Right forelimb (tissue), 1 donor: Measurements from ENCODE around the gene PDXDC1.
"Not testable (repeated sequence)": the region's sequence is repeated elsewhere in the genome, so short reads cannot be mapped to it uniquely, and the experiment has no call there.

Experiments used
- DNase-seq: peaks from one replicate; pipeline ENCODE4 v3.0.0-alpha.2; 2018

The PDXDC1 gene

DNA sequence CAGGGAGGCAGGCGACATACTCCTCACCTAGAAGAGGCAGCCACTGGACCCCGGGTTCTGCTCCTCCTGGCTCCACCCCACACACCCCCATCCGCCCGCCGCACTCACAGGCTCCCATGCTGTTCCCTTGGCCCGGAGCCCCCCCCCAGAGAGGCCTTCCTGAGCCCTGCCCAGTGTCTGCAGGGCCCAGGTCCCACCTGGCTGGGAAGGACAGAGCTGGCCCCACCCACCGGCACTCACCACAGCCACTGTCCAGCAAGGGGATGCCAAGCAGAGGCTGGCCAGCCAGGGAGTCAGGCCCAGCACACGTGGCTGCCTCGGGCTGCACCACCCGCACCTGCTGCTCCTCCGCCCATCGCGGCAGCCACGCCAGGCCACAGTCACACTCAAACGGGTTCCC lies 162.7 kb downstream of the PDXDC1 start:
- DNase-seq: peak; percentile 16

DNA sequence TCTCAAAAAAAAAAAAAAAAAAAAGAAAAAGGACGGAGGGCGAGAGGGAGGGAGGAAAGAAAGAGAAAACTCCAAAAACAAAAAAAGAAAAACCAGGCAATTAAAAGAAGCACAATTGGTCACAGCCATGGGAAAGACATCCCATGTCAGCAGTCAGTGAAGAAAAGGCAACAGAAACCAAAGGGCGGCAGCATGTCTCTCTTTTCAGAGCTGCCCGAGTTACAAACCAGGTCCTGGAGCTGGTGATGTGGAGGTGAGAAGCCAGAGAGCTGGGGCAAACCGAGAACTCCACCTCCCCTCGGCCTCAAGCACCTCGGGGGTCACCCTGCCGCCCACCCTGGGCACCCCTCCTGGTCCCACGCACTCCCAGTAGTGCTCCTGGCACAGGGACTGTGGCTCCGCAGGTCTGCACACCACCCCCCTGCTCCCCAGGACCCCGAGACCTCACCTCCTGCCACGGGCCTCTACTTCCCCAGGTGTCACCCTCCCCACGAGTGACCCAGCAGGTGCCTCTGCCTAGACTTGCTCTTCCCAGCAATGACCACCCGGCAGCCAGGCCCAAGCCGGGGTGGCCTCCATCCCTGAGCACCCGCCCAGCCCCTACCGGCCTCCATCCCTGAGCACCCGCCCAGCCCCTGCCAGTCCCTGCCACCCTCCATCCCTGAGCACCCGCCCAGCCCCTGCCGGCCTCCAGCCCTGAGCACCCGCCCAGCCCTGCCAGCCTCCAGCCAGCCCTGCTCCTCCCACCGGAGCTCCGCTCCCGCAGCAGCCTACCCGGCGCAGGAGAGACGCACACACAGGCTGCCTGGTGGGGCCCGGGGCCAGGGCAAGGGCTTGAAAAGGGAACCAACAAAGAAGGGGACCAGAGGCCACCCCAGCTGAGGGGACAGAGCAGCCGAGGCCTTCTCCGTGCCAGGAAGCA lies 165.9 kb downstream of the PDXDC1 start:
- peak; percentile 44 for DNase-seq

DNA sequence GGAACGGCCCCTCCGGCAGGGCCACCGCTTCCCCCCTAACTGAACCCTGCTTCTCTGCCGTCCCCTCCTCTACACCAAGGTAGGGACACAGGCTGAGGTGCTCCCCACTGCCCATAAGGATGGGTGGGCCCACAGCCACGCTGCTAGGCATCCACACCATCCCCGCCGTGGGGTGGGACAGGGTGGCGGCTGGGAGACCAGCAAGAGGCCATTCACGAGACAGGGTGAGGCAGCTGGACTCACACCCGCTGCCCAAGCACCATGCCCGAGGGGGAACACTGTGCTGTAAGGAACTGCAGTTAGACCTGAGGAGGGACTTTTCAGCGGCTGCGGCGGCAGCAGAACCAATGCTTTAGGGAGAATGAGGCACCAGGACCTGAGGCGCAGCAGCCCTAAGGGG lies 166.8 kb downstream of the PDXDC1 start:
- DNase-seq: peak; percentile 32

DNA sequence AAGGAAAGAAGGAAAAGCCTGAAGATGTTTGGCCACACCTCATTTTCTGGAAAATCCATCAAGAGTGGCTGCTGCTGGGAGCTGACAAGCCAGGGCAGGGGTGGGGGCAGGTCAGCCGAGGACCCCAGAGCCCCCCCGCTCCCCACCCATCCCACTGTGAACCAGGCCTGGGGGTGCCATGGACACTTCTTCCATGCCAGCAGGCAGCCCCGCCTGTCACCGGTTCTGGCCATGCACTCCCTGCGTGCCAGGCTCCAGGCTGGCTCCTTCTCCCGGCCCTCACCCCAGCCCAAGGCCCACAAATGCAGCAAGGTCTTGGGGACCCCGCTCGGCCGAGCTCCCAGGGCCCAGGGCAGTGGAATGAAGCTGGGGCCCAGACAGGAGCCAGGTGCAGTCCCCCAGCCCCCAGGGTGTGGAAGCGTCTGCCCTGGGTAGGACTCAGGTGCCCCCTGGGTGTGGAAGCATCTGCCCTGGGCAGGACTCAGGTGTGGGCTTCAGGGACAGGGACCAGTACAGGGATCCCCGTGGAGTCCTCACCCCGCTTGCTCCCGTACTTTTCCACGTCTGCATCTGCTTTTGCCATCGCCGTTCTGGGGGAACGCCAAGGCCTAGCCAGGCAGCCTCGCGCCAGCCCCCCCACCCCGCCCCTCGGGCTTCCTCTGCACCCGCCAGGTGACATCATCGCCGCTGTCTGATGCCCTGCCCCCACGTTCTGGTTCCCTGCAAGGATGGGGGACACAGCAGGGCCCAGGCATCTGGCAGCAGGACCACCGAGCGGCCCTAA lies 167.5 kb downstream of the PDXDC1 start:
- peak; percentile 60 for DNase-seq

DNA sequence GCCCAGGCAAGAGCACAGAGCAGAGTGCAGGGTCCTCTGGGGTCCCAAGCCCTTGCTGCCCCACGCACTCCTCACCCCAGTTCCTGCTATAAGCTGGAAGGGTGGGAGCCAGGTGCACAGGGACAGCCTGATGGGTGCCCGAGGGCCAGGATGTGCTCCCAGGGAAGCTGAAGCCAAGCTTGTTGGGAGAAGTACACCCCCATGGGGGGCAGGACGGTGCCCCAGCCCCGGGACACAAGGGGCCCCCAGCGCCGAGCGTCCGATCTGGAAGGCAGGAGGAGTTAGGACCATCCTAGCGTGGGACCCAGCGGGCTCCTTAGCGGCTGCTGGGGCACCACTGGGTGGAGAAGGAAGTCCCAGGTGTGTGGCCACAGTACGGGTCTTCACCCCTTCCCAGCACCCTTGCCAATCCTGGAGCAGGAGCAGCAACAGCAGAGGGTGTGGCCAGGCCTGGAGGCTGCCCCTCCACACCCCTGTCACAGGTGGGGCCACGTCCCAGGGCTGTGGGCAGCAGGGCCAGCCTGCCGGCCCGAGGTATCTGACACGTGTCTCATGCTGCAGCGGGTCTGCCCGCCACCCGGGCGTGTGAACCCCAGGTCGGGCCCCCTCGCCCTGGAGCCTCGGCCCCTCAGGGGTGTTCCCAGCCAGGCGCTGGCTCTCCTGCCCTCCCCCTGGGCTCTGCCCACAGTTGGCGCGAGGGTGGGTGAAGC lies 168.2 kb downstream of the PDXDC1 start:
- peak; percentile 44 for DNase-seq

DNA sequence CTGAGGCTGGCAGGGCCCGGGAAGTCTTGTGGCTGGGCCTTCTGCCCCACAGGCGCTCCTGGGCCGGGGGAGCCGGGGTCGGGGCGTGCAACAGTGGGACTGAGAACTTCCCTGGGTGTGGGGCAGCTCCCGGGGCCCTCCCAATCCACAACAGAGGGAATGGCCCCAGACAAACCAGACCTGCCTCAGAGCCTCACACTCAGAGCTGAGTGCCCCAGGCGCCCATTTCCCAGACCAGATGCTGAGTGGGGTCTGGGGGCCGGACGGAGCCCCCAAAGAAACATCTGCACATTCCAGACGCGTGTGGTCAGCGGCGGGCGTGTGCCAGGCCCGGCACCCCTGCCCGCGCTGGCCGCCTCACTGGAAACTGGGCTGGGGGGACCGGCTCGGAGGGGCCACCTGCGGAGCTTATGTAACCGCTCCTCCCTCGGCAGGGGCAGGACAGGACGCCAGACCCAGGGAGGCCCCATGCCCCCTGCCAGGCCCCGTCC lies 168.8 kb downstream of the PDXDC1 start:
- DNase-seq: not testable (repeated sequence)

DNA sequence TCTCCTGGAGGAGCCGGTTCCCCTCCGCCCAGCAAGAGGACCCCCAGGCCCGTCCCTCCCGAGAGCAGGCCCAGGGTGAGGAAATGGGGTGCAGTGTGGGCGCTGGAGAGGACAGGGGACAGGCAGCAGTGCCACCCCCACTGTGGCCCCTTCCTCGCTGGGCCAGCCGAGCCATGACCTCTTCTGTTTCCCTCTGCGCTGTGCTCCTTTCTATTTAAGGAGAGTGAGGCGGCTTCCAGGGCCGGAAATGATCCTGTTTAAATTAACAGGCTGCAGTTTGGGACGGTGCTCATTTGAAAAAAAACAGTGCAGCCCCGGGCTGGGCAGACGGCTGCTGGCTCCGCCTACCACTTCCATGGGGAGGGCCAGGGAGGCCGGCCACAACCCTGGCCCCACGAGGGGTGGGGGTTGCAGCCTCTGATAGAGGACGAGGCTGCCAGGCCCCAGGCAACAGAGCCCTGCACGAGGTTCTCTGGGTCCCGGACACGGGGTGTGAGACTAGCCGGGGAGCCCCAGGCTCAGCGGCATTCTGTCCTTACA lies 169.3 kb downstream of the PDXDC1 start:
- peak; percentile 82 for DNase-seq

DNA sequence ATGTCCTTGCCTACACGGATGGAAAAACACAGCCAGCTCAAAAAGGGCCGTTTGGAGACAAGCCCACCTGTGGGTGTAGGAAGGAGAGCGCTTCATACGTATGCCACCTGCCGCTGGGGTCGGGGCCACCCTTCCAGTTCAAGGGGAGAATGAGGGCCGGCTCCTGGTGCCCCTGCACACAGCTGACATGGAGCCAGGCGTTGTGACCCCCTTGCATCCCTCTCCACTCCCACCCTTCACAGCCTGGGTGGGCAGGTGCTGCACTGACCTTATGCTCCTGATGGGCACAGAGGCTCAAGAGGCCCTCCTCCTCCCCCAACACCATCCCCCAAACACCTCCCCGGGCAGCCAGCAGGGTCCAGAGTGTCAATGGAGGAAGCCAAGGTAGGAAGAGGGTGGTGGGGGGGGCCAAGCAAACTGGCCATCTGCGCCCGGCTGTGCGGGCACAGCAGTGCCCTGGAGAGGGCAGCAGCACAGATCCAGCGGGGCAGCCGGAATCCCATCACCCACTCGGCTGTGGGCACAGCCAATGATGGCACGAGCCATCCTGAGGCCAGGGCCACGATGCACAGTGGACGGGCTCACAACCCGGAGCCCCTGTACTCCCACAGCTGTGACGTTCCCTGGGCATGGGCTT lies 170.1 kb downstream of the PDXDC1 start:
- DNase-seq: peak; percentile 48

DNA sequence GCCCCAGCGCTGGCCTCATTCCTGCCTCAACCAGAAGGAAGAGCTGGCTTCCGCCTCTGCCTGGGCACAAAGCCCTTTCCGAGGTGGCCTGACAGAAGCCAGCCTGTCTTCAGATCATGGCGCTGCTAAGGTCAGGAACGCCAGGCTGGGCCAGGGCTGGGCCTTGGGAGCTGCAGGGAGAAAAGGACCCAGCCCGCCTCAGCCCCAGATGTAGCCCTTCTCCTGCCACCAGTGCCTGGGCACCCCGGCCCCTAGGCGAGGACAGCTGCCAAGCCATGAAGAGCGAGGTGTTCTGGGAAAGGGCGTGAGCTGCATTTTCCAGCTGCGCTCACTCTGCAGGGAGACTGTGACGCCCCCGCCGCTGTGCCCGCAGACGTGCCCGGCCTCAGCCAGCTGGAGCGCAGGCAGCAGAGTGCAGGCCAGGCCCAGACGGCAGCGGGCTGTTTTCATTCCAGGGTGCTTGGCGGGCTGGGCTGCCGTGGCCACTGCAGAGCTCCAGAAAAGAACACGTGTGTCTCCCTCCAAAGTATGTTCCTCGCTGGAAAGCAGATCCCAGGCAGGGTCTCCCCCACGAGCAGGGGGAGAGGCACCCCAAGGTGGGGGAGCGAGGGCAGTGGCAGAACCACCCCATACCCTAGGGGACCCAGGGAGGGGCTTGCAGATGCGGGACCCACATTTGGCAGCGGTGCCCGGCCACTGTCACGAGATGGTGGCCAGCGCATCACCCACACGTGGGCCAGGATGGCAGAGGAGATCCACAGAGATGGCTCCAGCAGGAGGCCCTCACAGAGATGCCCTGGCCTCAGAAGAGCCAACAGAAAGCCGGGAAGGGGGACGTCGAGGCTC lies 170.8 kb downstream of the PDXDC1 start:
- peak; percentile 78 for DNase-seq

DNA sequence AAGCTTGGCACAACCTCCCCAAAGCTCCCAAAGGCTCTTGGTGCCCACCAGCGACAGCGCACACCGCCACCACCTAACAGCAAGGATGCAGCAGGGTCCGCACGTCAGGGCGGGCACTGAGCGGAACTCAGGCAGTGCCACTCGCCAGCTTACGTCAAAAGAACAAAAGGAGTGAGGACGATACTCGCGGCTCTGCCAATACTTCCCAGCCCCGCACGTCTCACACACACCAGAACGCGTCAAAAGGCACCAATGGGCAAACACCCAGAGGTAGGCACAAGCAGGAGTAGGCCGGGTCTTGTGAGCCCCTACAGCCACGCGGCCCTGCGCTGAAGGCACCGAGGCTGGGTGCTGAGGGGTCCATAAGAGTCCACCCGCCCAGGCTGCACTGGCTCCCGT lies 171.4 kb downstream of the PDXDC1 start:
- DNase-seq: not testable (repeated sequence)

DNA sequence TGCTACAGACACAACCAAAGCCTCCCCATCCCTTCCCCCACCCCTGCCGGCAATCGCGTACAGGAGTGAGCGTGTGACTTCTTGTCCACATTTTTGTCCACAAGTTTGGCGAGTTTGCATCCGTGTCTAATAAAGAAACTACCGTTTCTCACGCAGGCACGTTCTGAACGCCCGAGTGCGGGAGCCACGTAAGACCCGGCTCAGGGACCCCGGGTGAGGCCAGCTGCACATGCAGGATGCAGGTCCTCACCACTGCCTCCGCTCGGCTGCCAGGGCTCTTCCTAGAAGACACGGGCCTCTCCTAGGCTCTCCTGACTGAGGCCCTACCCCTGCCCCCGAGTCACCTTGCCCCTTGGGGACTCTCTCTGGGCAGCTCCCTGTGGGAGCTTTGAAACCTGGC lies 174.0 kb downstream of the PDXDC1 start:
- DNase-seq: peak; percentile 21

DNA sequence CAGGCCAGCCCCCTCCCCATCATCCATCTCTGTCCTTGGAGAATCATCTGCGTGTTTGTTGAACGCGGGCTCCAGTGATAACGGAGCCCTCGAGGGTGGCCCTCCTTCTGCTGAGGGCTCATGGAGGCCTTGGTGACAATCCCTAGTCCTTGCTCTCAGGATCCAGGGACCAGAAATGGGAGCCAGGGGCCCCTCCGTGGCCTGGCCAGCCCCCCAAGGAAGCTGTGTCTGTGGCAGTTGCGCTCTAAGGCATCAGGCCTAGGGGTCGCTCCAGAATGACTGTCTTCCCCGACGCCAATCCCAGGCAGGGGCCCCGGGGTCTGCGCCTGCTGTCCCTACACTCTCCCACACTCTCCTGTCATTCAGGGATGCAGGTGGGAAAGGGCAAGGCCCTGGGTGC lies 174.4 kb downstream of the PDXDC1 start:
- peak; percentile 16 for DNase-seq

DNA sequence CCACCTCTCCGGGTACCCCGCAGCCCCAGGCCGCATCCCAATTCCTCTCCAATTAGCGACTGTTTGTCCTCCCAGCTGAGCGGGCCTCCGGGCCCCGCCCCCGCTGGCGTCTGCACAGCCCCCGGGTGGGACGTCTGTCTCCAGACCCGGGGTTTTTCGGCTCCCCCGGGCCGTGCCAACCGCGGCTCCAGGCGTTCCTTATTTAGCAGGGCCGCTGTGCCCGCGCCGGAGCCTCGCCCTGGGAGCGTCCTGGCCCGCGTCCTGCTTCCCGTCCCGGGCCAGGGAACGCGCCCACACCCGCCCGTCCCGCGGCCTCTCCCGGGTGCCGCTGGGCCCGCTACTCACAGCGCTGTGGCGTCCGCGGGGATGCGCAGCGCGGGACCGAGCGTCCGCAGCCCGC lies 179.2 kb downstream of the PDXDC1 start:
- DNase-seq: peak; percentile 56

DNA sequence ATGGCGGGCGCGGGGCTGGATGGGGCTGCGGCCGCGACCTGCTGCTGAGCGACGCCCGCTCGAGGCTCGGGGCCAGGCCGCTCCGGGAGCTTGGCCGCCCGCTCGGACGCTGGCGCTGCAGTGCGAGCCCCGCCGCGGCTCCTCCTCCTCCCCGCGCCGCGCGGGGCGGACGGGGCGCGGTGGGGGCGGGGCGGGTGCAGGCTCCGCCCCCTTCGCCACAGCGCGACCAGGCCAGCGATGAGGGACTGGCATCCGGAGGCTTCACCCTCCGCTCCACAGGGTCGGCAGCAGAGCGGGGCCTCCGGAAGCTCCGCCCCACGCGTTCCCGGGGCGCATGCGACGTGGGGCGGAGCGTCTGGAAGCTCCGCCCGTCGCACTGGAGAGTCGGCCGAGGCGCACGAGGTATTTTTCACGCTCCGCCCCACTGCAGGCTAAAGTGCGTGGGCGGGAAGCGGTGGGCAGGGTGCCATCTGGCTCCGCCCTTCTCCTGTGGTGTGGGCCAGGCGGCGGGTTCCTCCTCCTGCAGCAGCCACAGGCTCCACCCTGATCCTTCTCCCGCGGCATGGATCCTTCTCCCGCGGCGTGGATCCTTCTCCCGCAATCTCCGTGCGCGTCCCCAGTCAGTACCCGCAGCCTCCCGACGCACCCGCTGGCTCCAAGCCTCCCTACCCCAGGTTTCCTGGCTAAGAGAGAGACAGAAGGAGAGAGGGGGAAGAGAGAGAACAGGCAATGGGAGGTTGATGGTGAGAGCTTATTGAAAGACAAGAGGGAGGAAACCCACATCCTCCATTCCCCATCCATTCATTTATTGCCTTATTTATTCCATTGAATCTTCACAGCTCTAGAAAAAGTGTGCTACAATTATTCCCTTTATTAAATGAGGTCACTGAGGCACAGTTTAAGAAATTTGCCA lies 180.1 kb downstream of the PDXDC1 start:
- DNase-seq: peak; percentile 89

DNA sequence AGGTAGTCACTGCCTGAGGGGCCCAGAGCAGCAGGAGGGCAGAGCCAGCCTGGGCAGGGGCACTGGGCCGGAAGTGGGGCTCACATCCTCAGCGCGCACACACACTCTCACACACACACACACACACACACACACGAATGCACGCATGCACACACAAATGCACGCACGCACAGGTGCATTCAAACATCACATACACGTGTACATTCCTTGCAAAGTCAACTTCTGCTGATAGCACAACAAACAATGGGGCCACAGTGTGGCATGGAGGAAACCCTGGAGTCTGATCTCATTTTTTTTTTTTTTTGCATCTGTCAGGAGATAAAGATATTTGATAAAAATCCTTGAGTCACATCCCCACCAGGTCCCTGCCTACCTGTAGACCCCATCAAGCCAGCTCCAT lies 182.8 kb downstream of the PDXDC1 start:
- not testable (repeated sequence) for DNase-seq

DNA sequence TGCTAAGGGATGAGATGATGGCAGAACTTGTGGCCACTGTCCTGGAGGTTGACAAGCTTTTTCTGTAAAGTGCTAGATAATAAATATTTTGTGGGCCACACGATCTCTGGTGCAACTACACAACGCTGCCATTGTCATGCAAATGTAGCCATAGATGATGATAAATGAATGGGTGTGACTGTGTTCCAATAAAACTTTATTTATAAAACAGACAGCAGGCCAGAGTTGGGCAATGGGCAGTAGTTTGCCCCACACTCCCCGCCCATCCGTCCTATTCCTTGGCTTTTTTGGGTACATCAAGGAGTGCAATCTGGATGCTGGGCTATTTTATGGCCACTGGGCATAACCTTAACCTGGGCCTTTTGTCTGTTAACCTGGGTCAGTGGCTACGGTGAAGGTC lies 184.8 kb downstream of the PDXDC1 start:
- DNase-seq: not testable (repeated sequence)

DNA sequence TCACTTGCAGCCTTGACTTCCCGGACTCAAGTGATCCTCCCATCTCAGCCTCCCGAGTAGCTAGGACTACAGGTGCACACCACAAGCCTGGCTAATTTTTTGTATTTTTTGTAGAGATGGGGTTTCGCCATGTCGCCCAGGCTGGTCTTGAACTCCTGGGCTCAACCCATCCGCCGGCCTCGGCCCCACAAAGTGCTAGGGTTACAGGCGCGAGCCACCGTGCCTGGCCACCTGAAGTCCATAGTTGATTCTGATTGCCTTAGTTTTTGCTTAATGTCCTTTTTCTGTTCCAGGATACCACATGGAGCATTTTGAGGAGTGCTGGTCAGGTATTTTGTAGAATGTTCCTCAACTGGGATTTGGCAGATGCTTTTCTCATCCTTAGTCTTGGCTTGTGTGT lies 185.7 kb downstream of the PDXDC1 start:
- DNase-seq: not testable (repeated sequence)

DNA sequence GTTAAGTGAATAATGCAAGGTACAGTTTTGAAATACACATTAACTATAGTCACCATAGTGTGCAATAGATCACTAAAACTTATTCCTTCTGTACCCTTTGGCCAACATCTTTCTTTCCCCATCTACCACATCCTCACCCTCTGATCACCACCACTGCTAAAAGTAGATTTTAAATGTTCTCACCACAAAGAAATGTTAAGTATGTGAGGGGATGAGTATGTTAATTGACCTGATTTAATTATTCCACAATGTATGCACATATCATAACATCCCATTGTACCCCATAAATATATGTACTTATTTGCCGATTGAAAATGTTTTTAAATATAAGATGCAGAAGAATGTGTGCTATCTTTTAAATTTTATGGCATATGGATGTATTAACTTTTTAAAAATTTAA lies 188.2 kb downstream of the PDXDC1 start:
- DNase-seq: not testable (repeated sequence)

DNA sequence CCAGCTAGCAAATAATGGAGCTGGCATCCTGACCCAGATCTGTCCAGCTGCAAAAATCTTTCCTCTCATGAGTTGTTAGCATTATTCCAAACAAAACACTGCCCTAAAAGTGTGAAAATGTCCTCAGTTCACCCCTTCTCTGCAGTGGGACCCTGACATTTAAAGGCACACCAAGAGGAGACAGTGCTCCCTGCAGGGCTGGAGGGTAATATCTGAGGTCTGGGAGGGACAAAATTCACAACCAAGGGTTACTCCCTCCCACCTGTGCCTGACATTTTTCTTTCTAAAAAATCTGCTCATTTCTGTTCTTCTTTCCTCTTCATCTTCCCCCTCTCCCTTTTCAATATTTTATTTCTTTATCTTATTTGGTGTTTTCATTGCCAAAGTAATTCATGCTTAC lies 191.4 kb downstream of the PDXDC1 start:
- DNase-seq: not testable (repeated sequence)

DNA sequence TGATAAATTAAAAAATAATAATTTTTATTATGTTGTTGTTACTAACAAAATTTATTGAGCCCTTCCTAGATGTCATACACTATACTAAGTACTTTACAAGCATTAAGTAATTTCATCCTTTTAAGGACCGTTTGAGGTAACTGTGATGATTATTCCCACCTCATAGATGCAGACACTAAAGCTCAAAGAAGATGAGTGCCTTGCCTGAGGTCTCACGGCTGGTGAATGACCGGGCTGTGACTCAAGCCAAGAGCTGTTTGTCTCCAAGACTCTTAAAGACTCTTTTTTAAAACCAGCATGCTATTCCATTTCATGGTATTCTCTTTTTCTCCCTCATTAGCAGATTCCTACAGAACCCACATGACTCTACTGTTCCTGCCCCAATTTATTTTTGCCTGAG lies 193.5 kb downstream of the PDXDC1 start:
- not testable (repeated sequence) for DNase-seq
